A549 (cell line): ENCODE results near the gene MLPH.

Experiments used
- CEBPB ChIP-seq, 2 experiments: fragments of >200 bp in 1 of 2; sonication (Bioruptor Twin) in 1 of 2; formaldehyde crosslinking in 1 of 2; IDR thresholded peaks; 2 replicates each; pipeline ENCODE4 v1.6.1; 2012 to 2016
- CHD2 ChIP-seq: fragments of 150-350 bp; IDR thresholded peaks from 2 replicates; pipeline ENCODE4 v1.6.1; 2014; ENCODE audit warnings: low read length; ENCODE audit not compliant: partially characterized antibody
- CTCF ChIP-seq: fragments of >200 bp; sonication (Bioruptor Twin); formaldehyde crosslinking; IDR thresholded peaks from 3 replicates; pipeline ENCODE4 v1.5.1; 2016
- EP300 ChIP-seq, 2 experiments: fragments of >200 bp; sonication (Bioruptor Twin); formaldehyde crosslinking; IDR thresholded peaks; 2 replicates in 1 of 2; 3 replicates in 1 of 2; pipeline ENCODE4 v1.6.1; 2016 to 2017
- JUN ChIP-seq, 2 experiments: fragments of >200 bp; sonication (Bioruptor Twin); formaldehyde crosslinking; IDR thresholded peaks; 2 replicates in 1 of 2; 3 replicates in 1 of 2; pipeline ENCODE4 v1.6.1; 2016 to 2017
- KDM1A ChIP-seq: fragments of 200-600 bp; sonication (generic); IDR thresholded peaks from 2 replicates; pipeline ENCODE4 v1.6.1; 2016; ENCODE audit warnings: low read depth, mild to moderate bottlenecking
- MYC ChIP-seq: IDR thresholded peaks from 2 replicates; pipeline ENCODE4 v1.6.1; 2012; ENCODE audit warnings: mild to moderate bottlenecking, inconsistent platforms, low read length, improper control_type of control experiment, borderline replicate concordance
- PHF8 ChIP-seq: fragments of 200-600 bp; sonication (generic); IDR thresholded peaks from 2 replicates; pipeline ENCODE4 v1.6.1; 2016; ENCODE audit warnings: low read depth, mild to moderate bottlenecking, antibody characterized with exemption, moderate library complexity, borderline replicate concordance
- POLR2A ChIP-seq: IDR thresholded peaks from 2 replicates; pipeline ENCODE4 v1.6.1; 2012; ENCODE audit warnings: mild to moderate bottlenecking, low read length
- RAD21 ChIP-seq, 2 experiments: fragments of >200 bp in 1 of 2; sonication (Bioruptor Twin) in 1 of 2; formaldehyde crosslinking in 1 of 2; IDR thresholded peaks in 1 of 2; conservative IDR thresholded peaks in 1 of 2; 2 replicates in 1 of 2; 3 replicates in 1 of 2; pipeline ENCODE4 v1.6.1; 2012 to 2018; ENCODE audit warnings: inconsistent platforms in 1 of 2
- RFX5 ChIP-seq: fragments of 450-650 bp; IDR thresholded peaks from 2 replicates; pipeline ENCODE4 v1.7.1; 2014; ENCODE audit warnings: antibody characterized with exemption, mild to moderate bottlenecking, moderate library complexity

- no peak for TF ChIP-seq CEBPB (IDR thresholded peaks at IDR 0.05)
- no peak for TF ChIP-seq CTCF
- TF ChIP-seq POLR2A, result no peak
- no peak for TF ChIP-seq CHD2
- no peak for TF ChIP-seq JUN (IDR thresholded peaks at IDR 0.05)
- TF ChIP-seq EP300 (IDR thresholded peaks at IDR 0.05), result no peak
- TF ChIP-seq KDM1A, result no peak
- TF ChIP-seq RFX5, result no peak
- no peak for TF ChIP-seq MYC
- TF ChIP-seq PHF8, result no peak
- no peak for TF ChIP-seq RAD21 (conservative IDR thresholded peaks at IDR 0.05 in 1 of 2, IDR thresholded peaks at IDR 0.05 in 1 of 2)
Measured at GRCh38 chr2:237517163-237517562, 30.1 kb downstream of the MLPH start.
